Stimulated activated memory B cell treated with anti-CD40 and anti-IgM and Interleukin-4, amounts not matched to agents 10 μg/mL and 1 μg/mL and 100 μg/mL, for 72 hours (primary cell): Measurements from ENCODE around the gene SPTLC3.

ENCODE experiments used
- ATAC-seq: fragments of 150-1000 bp; cut with Tn5 transposase; 2 replicates; pipeline ENCODE4 v1.10.0; 2021
- H3K27ac Mint-ChIP-seq: one replicate; pipeline ENCODE4 v1.8.0; 2022; ENCODE audit warnings: mild to moderate bottlenecking, mixed read lengths
- H3K27me3 Mint-ChIP-seq: one replicate; pipeline ENCODE4 v1.8.0; 2022; ENCODE audit warnings: mixed read lengths
- H3K36me3 Mint-ChIP-seq: one replicate; pipeline ENCODE4 v1.8.0; 2022; ENCODE audit warnings: mixed read lengths
- H3K4me1 Mint-ChIP-seq: one replicate; pipeline ENCODE4 v1.8.0; 2022; ENCODE audit warnings: mixed read lengths
- H3K4me3 Mint-ChIP-seq: one replicate; pipeline ENCODE4 v1.8.0; 2022; ENCODE audit warnings: mild to moderate bottlenecking, moderate library complexity, mixed read lengths
- H3K9me3 Mint-ChIP-seq: one replicate; pipeline ENCODE4 v1.8.0; 2022; ENCODE audit warnings: mixed read lengths

Gene SPTLC3

DNA sequence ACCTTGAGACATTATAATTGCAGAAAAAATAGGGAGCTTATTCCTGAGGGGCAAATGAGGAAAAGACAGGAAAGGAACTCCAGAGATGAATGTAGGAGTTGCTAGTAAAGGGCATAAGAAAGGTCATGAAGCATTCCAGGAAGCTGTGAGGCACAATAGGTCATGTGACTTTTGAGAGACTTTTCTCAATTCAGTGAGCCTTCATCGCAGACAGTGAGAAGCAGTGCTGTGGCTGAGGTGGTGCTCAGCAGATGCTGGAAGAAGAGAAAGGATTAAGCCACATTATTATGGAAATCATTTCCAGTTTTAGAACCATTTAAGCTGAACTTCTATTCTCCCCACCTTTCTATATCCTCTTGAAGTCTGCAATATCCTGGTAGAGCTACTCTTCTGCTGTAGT is 4.1 kb downstream of the SPTLC3 start:
- no peaks in the 10 kb centered on the region for H3K27me3 Mint-ChIP-seq

DNA sequence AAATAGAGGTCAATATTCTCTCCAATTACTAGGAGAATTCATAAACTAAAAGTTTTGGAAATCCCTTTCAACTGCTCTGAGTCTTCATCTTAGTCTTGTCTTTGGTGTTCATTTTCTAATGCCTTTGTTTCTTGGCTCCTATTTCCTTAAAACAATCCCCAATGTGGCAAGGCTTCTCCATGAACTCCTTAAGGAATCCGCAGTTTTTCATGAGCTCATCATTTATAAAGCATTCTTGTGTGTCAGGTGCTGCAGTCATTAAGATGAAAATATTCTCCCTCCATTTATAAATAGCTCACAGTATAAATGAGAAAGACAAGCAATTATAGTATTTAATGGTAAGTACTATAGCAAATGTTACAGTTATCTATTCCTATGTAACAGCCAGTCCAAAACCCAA is 4.6 kb downstream of the SPTLC3 start:
- ATAC-seq: no peak
- Mint-ChIP-seq H3K4me1 (peaks cover 20% of the 10 kb centered on the region), H3K9me3 (no peaks in the 10 kb centered on the region), H3K27me3 (no peaks in the 10 kb centered on the region), H3K27ac (no peak overlapping the region), H3K4me3 (no peak overlapping the region), H3K36me3 (no peaks in the 10 kb centered on the region)

More for the DNA sequence above, 4.1 kb downstream of the SPTLC3 start:
- H3K4me3 Mint-ChIP-seq: no peak overlapping the region
- H3K27ac Mint-ChIP-seq: no peak overlapping the region
- H3K36me3 Mint-ChIP-seq: no peaks in the 10 kb centered on the region
- H3K9me3 Mint-ChIP-seq: no peaks in the 10 kb centered on the region
- peaks cover 20% of the 10 kb centered on the region for H3K4me1 Mint-ChIP-seq
- no peak for ATAC-seq

DNA sequence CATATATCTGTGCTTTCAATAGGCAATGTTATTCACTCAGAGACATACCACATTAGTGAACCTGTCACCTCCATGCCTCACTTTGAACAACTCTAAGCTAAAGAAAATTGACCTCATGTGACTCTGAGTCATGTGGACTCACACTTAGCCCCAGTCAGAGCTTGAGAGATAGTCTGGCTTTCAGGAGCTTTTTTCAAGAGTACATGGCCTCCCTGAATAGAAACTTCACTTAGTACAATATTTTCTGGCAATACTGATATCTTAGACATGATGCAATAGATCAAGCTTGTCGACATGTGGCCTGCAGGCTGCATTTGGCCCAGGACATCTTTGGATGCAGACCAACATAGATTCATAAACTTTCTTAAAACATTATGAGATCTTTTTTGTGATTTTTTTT is 8.5 kb downstream of the SPTLC3 start:
- no peaks in the 10 kb centered on the region for H3K4me1 Mint-ChIP-seq
- peaks cover 10% of the 10 kb centered on the region for H3K9me3 Mint-ChIP-seq
- no peaks in the 10 kb centered on the region for H3K36me3 Mint-ChIP-seq
- no peaks in the 10 kb centered on the region for H3K27me3 Mint-ChIP-seq
- no peak overlapping the region for H3K4me3 Mint-ChIP-seq
- ATAC-seq: no peak
- H3K27ac Mint-ChIP-seq: no peak overlapping the region

DNA sequence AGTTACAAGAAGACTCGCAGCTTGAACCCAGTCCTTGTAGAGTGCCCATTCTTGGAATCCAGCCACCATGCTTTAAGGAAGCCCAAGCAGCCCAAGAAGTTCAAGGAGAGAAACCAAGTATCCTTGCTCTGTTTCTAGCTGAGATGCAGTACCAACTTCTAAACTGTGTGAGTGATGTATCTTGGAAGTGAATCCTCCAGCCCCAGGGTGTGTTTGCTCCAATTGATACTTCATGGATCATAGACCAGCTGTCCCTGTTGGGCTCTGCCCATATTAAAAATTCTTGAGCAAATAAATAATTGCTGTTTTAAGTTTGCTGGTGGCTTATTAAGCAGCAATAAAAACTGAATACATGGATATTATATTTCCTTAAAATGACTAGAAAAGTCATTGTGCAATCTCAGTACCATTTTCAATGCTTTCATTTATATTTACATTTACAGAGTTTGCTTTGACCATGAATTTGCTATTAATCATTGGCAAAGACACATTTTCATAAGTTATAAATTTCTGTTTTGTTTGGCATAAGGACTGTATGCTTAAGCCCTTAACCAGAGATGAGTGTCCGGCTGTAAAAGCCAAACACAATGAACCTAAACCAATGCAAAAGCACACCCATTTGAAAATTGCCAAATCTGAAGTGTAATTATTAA is 9.2 kb downstream of the SPTLC3 start:
- H3K27me3 Mint-ChIP-seq: no peaks in the 10 kb centered on the region
- no peaks in the 10 kb centered on the region for H3K4me1 Mint-ChIP-seq
- no peak overlapping the region for H3K4me3 Mint-ChIP-seq
- peaks cover 12% of the 10 kb centered on the region for H3K9me3 Mint-ChIP-seq
- no peaks in the 10 kb centered on the region for H3K36me3 Mint-ChIP-seq
- no peak for ATAC-seq
- H3K27ac Mint-ChIP-seq: no peak overlapping the region

DNA sequence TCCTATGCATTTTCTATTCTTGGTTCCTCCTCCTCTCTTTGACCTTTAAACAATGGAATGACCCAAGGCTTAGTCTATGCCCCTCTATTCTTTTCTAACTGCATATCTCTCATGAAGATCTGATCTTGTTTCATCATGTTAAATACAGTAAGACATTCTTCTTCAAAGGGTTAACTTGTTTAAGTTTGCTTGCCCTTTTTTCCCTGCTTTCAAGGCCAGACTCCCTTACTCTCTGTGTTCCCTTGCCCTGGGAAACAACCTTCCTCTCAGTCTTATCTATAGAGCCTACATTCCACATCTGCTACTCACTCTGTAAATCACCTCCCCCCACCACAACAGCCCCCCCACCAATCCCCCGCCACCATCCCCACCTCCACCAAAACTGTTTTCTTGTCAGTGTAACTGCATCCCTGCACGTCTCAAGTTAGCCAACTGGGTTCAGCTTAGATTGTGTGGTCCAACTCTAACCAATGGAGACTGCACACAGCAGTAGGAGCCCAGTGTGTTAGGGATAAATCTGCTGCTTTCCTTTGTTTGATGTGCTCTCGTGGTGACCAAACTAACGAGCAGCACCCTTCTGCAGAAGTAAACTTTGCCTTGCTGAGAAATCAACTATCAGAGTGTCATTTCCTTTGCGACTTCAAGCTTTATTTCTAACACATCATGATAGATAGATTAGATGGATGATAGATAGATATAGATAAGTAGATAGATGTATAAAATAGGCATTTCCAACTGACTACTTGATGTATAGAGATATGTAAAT is 12.6 kb downstream of the SPTLC3 start:
- H3K27me3 Mint-ChIP-seq: no peaks in the 10 kb centered on the region
- ATAC-seq: no peak
- no peak overlapping the region for H3K27ac Mint-ChIP-seq
- peaks cover 13% of the 10 kb centered on the region for H3K9me3 Mint-ChIP-seq
- H3K36me3 Mint-ChIP-seq: no peaks in the 10 kb centered on the region
- H3K4me3 Mint-ChIP-seq: no peak overlapping the region
- no peaks in the 10 kb centered on the region for H3K4me1 Mint-ChIP-seq

DNA sequence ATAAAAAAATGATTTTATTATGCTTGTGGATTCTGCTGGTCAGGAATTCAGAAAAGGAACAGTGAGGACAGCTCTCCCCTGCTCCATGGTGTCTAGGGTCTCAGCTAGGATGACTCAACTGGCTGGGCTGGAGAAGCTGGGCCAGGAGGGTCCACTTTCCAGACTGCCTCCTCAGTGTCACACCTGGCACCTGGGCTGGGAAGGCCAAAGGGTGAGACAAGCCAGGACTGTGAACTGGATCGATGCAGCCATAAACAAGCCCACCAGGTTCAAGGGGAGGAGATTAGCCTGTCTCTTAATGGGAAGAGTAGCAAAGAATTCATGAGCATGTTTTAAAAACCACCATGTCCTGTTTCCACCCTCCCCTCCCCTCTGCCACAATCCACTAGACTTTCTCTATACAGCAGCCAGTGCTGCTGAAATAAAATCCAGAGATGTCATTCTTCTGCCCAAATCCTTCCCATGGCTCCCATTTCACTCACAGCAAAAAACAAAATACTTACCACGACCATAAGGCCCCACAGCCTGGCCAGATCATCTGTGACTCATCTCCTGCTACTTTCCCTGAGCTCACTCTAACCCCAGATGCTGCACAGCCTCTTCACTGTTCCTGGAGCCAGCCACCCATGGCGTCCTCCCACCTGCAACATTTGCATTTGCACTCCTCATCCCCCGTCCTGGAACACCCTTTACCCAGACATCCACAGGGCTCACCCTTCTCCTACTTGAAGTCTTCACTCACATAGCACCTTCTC is 13.8 kb downstream of the SPTLC3 start:
- Mint-ChIP-seq H3K27ac (no peak overlapping the region), H3K4me1 (no peaks in the 10 kb centered on the region), H3K9me3 (peaks cover 13% of the 10 kb centered on the region), H3K27me3 (no peaks in the 10 kb centered on the region), H3K4me3 (no peak overlapping the region), H3K36me3 (no peaks in the 10 kb centered on the region)
- no peak for ATAC-seq

DNA sequence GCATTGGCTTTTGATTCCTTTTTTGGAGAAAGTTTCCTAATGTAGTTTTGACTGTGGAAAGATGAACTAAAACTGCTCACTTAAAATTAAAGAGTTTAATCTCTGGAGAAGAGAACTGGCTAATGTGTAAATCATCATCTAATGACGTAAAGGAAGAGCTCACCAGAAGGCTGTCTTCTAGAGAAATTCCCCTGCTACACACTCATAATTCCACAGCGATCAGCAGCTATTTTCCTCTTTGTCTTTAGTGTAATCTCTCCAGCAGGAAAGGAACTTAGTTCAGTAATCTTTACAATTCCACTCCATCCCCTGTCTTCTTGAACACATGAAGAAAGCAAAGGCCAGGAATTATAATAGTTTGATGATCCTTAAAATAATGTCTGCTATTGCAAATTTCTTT is 15.8 kb downstream of the SPTLC3 start:
- Mint-ChIP-seq H3K4me1 (no peaks in the 10 kb centered on the region), H3K36me3 (no peaks in the 10 kb centered on the region)
- no peak for ATAC-seq

DNA sequence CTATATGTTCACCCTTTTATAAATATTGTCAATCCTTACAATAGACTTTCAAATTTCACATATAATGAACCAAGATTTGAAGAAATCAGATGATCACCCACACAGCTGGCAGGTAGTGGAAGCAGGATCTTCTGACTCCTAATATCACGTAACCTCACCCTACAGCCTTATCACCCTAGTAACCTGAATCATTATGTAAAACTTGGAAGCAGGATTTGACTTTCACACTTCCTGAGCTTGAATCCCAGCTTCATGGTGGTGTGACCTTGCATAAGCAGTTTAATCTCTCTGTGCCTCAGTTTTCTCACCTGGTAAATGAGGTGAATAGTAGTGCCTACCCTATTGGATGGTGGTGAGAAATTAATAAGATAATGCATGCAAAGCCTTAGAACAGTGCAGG is 16.4 kb downstream of the SPTLC3 start:
- no peaks in the 10 kb centered on the region for H3K27me3 Mint-ChIP-seq
- H3K36me3 Mint-ChIP-seq: no peaks in the 10 kb centered on the region
- peaks cover 13% of the 10 kb centered on the region for H3K9me3 Mint-ChIP-seq
- no peak overlapping the region for H3K27ac Mint-ChIP-seq
- H3K4me1 Mint-ChIP-seq: no peaks in the 10 kb centered on the region
- no peak overlapping the region for H3K4me3 Mint-ChIP-seq
- no peak for ATAC-seq

More for the DNA sequence above, 15.8 kb downstream of the SPTLC3 start:
- peaks cover 13% of the 10 kb centered on the region for H3K9me3 Mint-ChIP-seq
- H3K27me3 Mint-ChIP-seq: no peaks in the 10 kb centered on the region
- no peak overlapping the region for H3K27ac Mint-ChIP-seq
- no peak overlapping the region for H3K4me3 Mint-ChIP-seq

DNA sequence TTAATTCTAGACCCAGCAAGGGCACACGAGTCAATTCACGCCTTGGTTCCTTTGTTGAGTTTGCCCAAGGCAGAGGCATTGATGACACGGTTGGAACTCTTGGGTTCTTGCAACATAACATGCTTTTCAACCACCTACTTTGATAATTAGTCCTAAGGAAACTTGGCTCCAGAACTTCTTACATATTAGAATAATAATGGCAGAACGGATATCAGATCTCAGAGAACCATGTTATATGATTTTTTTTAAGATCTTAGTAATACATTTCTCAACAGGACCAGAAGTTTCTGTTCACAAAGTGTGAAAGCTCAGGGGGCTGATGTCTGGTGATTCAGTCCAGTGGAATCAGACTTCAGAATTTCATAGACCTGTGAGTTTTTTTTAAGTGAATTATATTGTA is 19.2 kb downstream of the SPTLC3 start:
- Mint-ChIP-seq H3K36me3 (no peaks in the 10 kb centered on the region), H3K4me1 (no peaks in the 10 kb centered on the region), H3K4me3 (no peak overlapping the region), H3K27me3 (no peaks in the 10 kb centered on the region), H3K9me3 (peaks cover 1% of the 10 kb centered on the region), H3K27ac (no peak overlapping the region)
- no peak for ATAC-seq

DNA sequence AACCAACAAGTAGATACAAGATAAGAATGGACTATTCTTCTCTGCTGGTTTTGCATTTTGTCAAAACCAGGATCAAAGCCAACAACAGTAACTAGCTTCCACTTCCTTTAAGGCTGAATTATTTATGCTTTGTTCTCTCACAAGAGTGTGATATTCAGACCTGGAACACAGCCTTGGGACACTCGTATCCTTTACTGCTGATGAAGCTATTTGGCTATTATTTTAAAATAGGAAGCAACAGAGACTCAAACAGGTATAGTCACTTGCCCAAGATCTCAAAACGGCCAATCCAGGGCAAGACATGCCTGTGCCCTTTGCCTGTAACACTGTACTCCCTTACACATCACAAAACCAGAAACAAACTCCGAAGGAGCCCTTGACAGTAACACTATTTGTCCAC is 19.9 kb downstream of the SPTLC3 start:
- Mint-ChIP-seq H3K4me3 (no peak overlapping the region), H3K9me3 (no peaks in the 10 kb centered on the region)
- no peak for ATAC-seq

DNA sequence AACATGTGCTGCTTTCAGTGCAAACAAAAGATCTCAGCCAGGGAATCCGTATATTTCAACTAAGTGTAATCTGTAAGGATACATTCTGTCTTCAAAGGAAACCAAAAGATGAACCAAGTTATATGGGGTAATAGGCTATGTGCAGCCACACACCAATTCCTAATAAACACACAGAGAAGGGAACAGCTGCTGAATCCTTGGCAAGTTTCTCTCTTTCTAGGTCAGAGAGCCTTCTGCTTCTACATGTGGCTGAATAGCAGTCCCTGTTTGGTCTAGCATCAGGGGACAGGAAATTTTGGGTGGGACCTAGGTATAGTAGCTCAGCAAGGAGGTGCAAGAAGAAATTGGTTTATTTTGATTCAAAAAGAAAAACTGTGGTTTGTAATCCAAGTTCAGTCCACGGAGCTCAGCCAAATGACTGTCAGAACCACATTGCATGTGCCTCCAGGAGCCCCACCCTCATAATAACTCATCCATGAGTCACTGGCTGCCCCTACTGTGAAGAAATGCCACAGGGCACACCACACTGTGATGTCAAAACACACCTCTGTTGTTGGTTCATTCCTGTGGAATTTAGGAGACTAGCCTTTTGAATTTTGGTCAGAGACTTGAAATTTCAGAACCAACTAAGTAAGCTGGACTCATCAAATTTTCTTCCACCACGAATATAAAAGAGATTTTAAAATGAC is 21.1 kb downstream of the SPTLC3 start:
- no peaks in the 10 kb centered on the region for H3K4me1 Mint-ChIP-seq
- ATAC-seq: no peak
- H3K4me3 Mint-ChIP-seq: no peak overlapping the region
- no peaks in the 10 kb centered on the region for H3K27me3 Mint-ChIP-seq
- no peaks in the 10 kb centered on the region for H3K9me3 Mint-ChIP-seq
- no peaks in the 10 kb centered on the region for H3K36me3 Mint-ChIP-seq
- H3K27ac Mint-ChIP-seq: no peak overlapping the region

More for the DNA sequence above, 19.9 kb downstream of the SPTLC3 start:
- Mint-ChIP-seq H3K27ac (no peak overlapping the region), H3K36me3 (no peaks in the 10 kb centered on the region), H3K4me1 (no peaks in the 10 kb centered on the region), H3K27me3 (no peaks in the 10 kb centered on the region)

DNA sequence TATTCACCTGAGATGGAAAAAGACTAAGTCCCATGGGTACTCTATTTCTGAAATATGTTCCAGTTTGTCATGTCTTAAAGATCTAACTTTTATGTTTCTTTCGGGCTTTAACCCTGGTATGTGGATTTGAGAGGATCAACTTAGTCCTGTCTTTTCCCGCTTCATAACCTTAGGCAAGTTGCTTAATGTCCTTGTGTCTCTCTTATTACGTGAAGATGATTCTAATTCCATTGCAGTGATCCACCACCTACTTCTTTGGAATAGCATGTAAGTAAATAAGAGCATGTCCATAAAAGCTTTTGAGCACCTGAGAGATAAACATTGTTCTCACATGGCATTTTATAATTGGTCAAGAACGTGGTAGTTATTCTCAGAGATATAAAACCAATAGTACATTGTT is 23.0 kb downstream of the SPTLC3 start:
- ATAC-seq: no peak
- Mint-ChIP-seq H3K27ac (no peak overlapping the region), H3K27me3 (no peaks in the 10 kb centered on the region), H3K9me3 (no peaks in the 10 kb centered on the region), H3K4me3 (no peak overlapping the region), H3K4me1 (no peaks in the 10 kb centered on the region), H3K36me3 (no peaks in the 10 kb centered on the region)

DNA sequence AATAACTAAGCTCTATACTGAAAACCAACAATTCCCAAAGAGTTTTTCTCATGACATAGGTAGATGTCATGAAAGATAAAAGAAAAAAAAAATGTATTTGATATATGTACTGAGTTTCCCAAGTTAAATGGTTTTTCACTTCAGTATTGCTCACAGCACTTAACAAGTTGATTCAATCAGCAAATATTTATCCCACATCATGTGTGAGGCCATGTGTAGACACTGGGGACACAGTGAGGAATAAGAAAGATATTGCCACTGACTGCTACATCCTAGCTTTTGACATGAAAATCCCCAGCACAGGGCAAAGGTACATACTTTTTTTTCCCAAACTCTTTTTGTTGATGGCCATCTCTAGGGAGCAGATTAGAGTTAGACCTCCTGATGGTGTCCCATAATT is 25.3 kb downstream of the SPTLC3 start:
- H3K36me3 Mint-ChIP-seq: no peaks in the 10 kb centered on the region
- H3K9me3 Mint-ChIP-seq: no peaks in the 10 kb centered on the region
- H3K4me1 Mint-ChIP-seq: no peaks in the 10 kb centered on the region
- H3K4me3 Mint-ChIP-seq: no peak overlapping the region
- no peak for ATAC-seq
- H3K27ac Mint-ChIP-seq: no peak overlapping the region
- no peaks in the 10 kb centered on the region for H3K27me3 Mint-ChIP-seq

DNA sequence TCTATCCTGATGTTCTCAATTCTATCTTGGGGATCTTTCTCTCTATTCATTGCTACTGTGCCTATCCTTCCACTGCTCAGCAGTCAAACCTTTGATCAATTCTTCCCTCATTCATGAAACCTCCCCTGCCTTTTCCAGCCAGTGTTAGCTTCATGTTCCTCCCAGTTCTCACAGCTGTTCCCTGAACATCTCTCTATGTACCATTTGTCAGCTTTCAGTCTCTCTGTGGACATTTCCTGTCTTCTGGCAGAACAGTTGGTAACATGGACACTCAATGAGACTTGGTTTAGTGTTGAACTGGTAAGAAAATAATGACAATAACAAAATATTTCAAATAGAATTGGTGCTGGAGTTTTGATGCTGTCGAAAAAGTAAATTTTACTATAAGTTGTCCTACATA is 26.2 kb downstream of the SPTLC3 start:
- no peaks in the 10 kb centered on the region for H3K27me3 Mint-ChIP-seq
- no peak overlapping the region for H3K4me3 Mint-ChIP-seq
- no peaks in the 10 kb centered on the region for H3K9me3 Mint-ChIP-seq
- no peak for ATAC-seq
- H3K36me3 Mint-ChIP-seq: no peaks in the 10 kb centered on the region
- H3K27ac Mint-ChIP-seq: no peak overlapping the region
- H3K4me1 Mint-ChIP-seq: no peaks in the 10 kb centered on the region

DNA sequence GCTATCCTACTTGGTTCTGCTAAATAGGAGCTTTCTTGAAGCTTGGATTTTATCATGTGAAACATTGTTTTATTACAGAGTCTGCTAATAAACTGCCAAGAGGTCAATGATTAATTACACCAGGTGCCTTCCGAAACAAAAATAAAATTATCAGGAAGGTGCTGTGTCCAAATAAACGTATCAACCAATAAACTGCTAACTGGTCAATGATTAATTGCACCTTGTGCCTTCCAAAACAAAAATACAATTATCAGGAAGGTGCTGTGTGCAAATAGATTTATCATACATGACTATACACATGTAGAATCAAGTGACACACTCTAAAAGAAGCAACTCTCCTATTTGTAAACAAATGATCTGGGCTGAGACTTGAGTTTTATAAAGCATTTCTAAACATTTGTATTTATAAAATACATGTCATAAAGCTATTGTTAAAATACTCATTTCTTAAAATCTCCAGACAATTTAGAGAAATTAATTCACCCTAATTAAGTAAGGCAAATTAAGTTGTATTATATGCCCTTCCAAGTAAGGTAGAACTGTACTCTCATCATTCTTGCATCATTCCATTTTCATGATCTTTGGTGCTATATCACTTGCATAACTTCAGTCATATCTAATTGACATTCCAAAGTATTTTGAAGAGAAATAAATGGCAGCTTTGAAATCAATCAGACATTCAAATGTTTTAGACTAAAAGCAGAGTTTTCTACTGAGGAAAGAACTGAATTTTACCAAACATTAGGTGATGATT is 26.8 kb downstream of the SPTLC3 start:
- H3K27me3 Mint-ChIP-seq: no peaks in the 10 kb centered on the region

More for the DNA sequence above, 26.8 kb downstream of the SPTLC3 start:
- Mint-ChIP-seq H3K27ac (no peak overlapping the region), H3K9me3 (no peaks in the 10 kb centered on the region), H3K4me3 (no peak overlapping the region), H3K4me1 (no peaks in the 10 kb centered on the region), H3K36me3 (no peaks in the 10 kb centered on the region)
- no peak for ATAC-seq
